HepG2 (cell line): ENCODE measurements around the gene TATDN2. TPM values are rescaled to one million over a fixed set of nuclear protein-coding genes. Genes with fewer than 3 reads are reported as not detected.
A peak's percentile ranks its signal among the peaks of the same experiment; 100 is the strongest.

Experiments used
- EHMT2 ChIP-seq: fragments of 200-600 bp; sonication (generic); IDR thresholded peaks from 2 replicates; pipeline ENCODE4 v1.7.0; 2017; ENCODE audit warnings: antibody characterized with exemption, low read depth, low read length, borderline replicate concordance
- ELF4 ChIP-seq: sonication (generic); formaldehyde crosslinking; IDR thresholded peaks from 2 replicates; pipeline ENCODE4 v1.5.0; 2020; ENCODE audit warnings: missing genetic modification reagents, mild to moderate bottlenecking, moderate library complexity, borderline replicate concordance
- KMT2A ChIP-seq: sonication (generic); formaldehyde crosslinking; IDR thresholded peaks from 2 replicates; pipeline ENCODE4 v1.4.0; 2020; ENCODE audit warnings: missing genetic modification reagents
- PTBP1 ChIP-seq: fragments of 200-400 bp; formaldehyde crosslinking; IDR thresholded peaks from 2 replicates; pipeline ENCODE4 v1.6.1; 2018; ENCODE audit warnings: low read length, low read depth; ENCODE audit not compliant: poor library complexity, severe bottlenecking
- THYN1 ChIP-seq: sonication (generic); formaldehyde crosslinking; IDR thresholded peaks from 2 replicates; pipeline ENCODE4 v1.8.1; 2023; ENCODE audit warnings: low read depth, mild to moderate bottlenecking, moderate library complexity, missing genetic modification reagents, borderline replicate concordance
- ZKSCAN8 ChIP-seq: IDR thresholded peaks from 2 replicates; pipeline ENCODE4 v1.6.1; 2016; ENCODE audit warnings: borderline replicate concordance, missing genetic modification reagents, missing compliant biosample characterization
- ZNF547 ChIP-seq: sonication (generic); formaldehyde crosslinking; IDR thresholded peaks from 2 replicates; pipeline ENCODE4 v1.5.1; 2020; ENCODE audit warnings: mild to moderate bottlenecking, missing genetic modification reagents
- polyA plus RNA-seq, 8 experiments: library from polyadenylated mRNA; depleted of rRNA in 3 of 8; stranded (reverse) in 7 of 8; unstranded in 1 of 8; fragments of >200 nt; fragmentation: Illumina TruSeq in 4 of 8; extraction: Trizol in 4 of 8; gene quantifications; 2 replicates each; pipeline versions ENCODE4 v1.2.1 to v1.2.3, GENCODE V29; 2011 to 2016; ENCODE audit warnings: low read depth in 4 of 8, missing spikeins in 1 of 8, mixed read lengths in 1 of 8; ENCODE audit not compliant: insufficient read depth in 1 of 8
- total RNA-seq, 5 experiments: library from RNA; depleted of rRNA; stranded (reverse); fragments of >200 nt; fragmentation: Illumina TruSeq; extraction: Trizol; gene quantifications; 2 replicates each; pipeline ENCODE4 v1.2.3, GENCODE V29; 2016; ENCODE audit warnings: low read depth in 1 of 5
- TF ChIP-seq, protein P1 (sequence below): sonication (generic); formaldehyde crosslinking; IDR thresholded peaks from 2 replicates; pipeline ENCODE4 v1.5.1; 2020; ENCODE audit warnings: missing genetic modification reagents, mild to moderate bottlenecking, borderline replicate concordance
- TF ChIP-seq, protein P2 (sequence below): IDR thresholded peaks from 2 replicates; pipeline ENCODE4 v1.6.1; 2012; ENCODE audit warnings: low read depth, low read length, improper control_type of control experiment
- TF ChIP-seq, protein P3 (sequence below): sonication (generic); formaldehyde crosslinking; conservative IDR thresholded peaks from 2 replicates; pipeline ENCODE4 v1.4.0; 2020; ENCODE audit warnings: missing genetic modification reagents
- TF ChIP-seq, protein P4 (sequence below): sonication (generic); formaldehyde crosslinking; IDR thresholded peaks from 2 replicates; pipeline ENCODE4 v1.5.0; 2020; ENCODE audit warnings: missing genetic modification reagents, mild to moderate bottlenecking, borderline replicate concordance
- TF ChIP-seq, protein P5 (sequence below): sonication (generic); formaldehyde crosslinking; IDR thresholded peaks from one replicate; pipeline ENCODE4 v1.5.1; 2020; ENCODE audit warnings: mild to moderate bottlenecking, missing genetic modification reagents; ENCODE audit errors: not compliant biosample characterization

TATDN2 gene
- total and polyA plus RNA-seq, 2 of the 13 experiments (the other 11 are each of a cell fraction or from before 2014, with no cell fraction given): 12.1 to 21.9 TPM

DNA sequence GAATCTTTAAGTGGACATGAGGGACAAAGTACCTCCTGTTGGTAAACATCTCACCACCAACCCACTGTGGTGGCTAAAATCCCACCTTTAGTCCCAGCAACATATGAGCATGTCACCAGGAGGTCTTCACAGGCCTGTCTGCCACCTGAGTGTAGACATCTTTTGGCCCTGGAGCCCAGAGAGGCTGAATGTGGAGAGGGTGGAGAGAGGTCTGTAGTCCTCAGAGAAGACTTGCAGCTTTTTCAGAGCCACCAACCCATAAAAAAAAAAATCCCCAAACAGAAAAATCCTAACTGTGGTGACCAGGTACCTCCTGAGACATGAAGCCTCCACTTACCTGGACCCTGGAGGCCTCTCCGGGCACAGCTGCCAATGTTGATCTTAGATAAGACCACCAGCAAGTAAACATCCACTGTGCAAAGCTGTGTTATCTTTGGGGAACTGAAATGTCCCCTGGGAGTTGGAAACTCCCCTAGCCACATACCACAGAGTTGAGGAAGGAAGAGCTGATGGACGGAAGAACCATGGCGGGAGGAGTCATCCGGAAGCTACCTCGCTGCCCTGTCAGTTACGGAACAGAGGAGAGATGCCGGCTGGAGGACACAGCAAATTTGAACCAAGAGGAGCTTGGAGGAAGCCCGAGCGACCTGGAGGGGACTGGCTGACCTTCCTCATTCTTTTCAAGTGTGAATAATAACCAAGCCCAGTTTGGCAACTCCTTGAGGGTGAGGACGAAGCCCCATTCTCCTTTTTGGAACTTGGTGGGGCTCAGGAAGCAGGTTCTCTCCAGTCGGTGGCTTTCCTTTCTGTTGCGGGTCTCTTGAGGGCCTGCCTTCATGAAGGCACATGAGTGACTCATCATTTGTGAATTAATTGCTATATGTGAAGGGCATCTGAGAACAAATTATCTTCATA, 44.5 kb downstream of the TATDN2 start, which contains the start of gene GHRL (continued):
- TF ChIP-seq, protein P1, sequence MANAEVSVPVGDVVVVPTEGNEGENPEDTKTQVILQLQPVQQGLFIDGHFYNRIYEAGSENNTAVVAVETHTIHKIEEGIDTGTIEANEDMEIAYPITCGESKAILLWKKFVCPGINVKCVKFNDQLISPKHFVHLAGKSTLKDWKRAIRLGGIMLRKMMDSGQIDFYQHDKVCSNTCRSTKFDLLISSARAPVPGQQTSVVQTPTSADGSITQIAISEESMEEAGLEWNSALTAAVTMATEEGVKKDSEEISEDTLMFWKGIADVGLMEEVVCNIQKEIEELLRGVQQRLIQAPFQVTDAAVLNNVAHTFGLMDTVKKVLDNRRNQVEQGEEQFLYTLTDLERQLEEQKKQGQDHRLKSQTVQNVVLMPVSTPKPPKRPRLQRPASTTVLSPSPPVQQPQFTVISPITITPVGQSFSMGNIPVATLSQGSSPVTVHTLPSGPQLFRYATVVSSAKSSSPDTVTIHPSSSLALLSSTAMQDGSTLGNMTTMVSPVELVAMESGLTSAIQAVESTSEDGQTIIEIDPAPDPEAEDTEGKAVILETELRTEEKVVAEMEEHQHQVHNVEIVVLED (CRISPR knock-in tag): no peak; the same call in 1 of the 2 replicates
- TF ChIP-seq PTBP1 (no peak), KMT2A (CRISPR knock-in tag) (no peak), EHMT2 (no peak), ELF4 (CRISPR knock-in tag) (no peak), ZKSCAN8 (CRISPR knock-in tag) (no peak), ZNF547 (CRISPR knock-in tag) (no peak), THYN1 (no peak)
- TF ChIP-seq, protein P2, sequence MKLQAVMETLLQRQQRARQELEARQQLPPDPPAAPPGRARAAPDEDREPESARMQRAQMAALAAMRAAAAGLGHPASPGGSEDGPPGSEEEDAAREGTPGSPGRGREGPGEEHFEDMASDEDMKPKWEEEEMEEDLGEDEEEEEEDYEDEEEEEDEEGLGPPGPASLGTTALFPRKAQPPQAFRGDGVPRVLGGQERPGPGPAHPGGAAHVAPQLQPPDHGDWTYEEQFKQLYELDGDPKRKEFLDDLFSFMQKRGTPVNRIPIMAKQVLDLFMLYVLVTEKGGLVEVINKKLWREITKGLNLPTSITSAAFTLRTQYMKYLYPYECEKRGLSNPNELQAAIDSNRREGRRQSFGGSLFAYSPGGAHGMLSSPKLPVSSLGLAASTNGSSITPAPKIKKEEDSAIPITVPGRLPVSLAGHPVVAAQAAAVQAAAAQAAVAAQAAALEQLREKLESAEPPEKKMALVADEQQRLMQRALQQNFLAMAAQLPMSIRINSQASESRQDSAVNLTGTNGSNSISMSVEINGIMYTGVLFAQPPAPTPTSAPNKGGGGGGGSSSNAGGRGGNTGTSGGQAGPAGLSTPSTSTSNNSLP: no peak
- TF ChIP-seq, protein P3, sequence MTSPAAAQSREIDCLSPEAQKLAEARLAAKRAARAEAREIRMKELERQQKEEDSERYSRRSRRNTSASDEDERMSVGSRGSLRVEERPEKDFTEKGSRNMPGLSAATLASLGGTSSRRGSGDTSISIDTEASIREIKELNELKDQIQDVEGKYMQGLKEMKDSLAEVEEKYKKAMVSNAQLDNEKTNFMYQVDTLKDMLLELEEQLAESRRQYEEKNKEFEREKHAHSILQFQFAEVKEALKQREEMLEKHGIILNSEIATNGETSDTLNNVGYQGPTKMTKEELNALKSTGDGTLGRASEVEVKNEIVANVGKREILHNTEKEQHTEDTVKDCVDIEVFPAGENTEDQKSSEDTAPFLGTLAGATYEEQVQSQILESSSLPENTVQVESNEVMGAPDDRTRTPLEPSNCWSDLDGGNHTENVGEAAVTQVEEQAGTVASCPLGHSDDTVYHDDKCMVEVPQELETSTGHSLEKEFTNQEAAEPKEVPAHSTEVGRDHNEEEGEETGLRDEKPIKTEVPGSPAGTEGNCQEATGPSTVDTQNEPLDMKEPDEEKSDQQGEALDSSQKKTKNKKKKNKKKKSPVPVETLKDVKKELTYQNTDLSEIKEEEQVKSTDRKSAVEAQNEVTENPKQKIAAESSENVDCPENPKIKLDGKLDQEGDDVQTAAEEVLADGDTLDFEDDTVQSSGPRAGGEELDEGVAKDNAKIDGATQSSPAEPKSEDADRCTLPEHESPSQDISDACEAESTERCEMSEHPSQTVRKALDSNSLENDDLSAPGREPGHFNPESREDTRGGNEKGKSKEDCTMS (CRISPR knock-in tag): no peak
- TF ChIP-seq, protein P4, sequence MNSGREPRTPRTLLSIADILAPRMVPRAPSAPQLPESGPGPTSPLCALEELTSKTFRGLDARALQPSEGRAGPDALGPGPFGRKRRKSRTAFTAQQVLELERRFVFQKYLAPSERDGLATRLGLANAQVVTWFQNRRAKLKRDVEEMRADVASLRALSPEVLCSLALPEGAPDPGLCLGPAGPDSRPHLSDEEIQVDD (CRISPR knock-in tag): no peak
- TF ChIP-seq, protein P5, sequence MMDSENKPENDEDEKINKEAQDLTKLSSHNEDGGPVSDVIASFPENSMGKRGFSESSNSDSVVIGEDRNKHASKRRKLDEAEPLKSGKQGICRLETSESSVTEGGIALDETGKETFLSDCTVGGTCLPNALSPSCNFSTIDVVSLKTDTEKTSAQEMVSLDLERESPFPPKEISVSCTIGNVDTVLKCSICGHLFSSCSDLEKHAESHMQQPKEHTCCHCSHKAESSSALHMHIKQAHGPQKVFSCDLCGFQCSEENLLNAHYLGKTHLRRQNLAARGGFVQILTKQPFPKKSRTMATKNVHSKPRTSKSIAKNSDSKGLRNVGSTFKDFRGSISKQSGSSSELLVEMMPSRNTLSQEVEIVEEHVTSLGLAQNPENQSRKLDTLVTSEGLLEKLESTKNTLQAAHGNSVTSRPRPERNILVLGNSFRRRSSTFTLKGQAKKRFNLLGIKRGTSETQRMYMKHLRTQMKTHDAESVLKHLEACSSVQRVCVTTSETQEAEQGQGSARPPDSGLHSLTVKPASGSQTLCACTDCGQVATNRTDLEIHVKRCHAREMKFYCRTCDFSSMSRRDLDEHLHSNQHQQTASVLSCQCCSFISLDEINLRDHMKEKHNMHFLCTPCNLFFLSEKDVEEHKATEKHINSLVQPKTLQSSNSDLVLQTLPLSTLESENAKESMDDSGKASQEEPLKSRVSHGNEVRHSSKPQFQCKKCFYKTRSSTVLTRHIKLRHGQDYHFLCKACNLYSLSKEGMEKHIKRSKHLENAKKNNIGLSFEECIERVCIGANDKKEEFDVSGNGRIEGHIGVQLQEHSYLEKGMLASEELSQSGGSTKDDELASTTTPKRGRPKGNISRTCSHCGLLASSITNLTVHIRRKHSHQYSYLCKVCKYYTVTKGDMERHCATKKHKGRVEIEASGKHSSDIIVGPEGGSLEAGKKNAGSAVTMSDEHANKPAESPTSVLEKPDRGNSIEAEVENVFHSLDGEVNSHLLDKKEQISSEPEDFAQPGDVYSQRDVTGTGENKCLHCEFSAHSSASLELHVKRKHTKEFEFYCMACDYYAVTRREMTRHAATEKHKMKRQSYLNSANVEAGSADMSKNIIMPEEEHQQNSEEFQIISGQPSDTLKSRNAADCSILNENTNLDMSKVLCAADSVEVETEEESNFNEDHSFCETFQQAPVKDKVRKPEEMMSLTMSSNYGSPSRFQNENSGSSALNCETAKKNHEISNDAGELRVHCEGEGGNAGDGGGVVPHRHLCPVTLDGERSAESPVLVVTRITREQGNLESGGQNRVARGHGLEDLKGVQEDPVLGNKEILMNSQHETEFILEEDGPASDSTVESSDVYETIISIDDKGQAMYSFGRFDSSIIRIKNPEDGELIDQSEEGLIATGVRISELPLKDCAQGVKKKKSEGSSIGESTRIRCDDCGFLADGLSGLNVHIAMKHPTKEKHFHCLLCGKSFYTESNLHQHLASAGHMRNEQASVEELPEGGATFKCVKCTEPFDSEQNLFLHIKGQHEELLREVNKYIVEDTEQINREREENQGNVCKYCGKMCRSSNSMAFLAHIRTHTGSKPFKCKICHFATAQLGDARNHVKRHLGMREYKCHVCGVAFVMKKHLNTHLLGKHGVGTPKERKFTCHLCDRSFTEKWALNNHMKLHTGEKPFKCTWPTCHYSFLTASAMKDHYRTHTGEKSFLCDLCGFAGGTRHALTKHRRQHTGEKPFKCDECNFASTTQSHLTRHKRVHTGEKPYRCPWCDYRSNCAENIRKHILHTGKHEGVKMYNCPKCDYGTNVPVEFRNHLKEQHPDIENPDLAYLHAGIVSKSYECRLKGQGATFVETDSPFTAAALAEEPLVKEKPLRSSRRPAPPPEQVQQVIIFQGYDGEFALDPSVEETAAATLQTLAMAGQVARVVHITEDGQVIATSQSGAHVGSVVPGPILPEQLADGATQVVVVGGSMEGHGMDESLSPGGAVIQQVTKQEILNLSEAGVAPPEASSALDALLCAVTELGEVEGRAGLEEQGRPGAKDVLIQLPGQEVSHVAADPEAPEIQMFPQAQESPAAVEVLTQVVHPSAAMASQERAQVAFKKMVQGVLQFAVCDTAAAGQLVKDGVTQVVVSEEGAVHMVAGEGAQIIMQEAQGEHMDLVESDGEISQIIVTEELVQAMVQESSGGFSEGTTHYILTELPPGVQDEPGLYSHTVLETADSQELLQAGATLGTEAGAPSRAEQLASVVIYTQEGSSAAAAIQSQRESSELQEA: peak; percentile 34
